HepG2 (cell line): ENCODE results near the gene TBL3. TPM values are rescaled to one million over a fixed set of nuclear protein-coding genes. Genes with fewer than 3 reads are reported as not detected.

Experiments used
- CBX5 ChIP-seq: sonication (generic); formaldehyde crosslinking; IDR thresholded peaks from 2 replicates; pipeline ENCODE4 v1.4.0; 2020; ENCODE audit warnings: missing genetic modification reagents, borderline replicate concordance
- CHD4 ChIP-seq: fragments of 200-600 bp; sonication (generic); IDR thresholded peaks from 2 replicates; pipeline ENCODE4 v1.7.0; 2017; ENCODE audit warnings: mild to moderate bottlenecking, low read length, borderline replicate concordance
- HDAC1 ChIP-seq: sonication (generic); formaldehyde crosslinking; IDR thresholded peaks from 2 replicates; pipeline ENCODE4 v1.5.1; 2020; ENCODE audit warnings: mild to moderate bottlenecking, missing genetic modification reagents
- HMGXB3 ChIP-seq: sonication (generic); formaldehyde crosslinking; IDR thresholded peaks from 2 replicates; pipeline ENCODE4 v1.4.0; 2020; ENCODE audit warnings: missing genetic modification reagents, borderline replicate concordance
- IKZF1 ChIP-seq: fragments of 450-650 bp; IDR thresholded peaks from 2 replicates; pipeline ENCODE4 v1.7.1; 2016
- JDP2 ChIP-seq: sonication (generic); formaldehyde crosslinking; IDR thresholded peaks from 2 replicates; pipeline ENCODE4 v1.8.1; 2022; ENCODE audit warnings: missing genetic modification reagents, borderline replicate concordance
- KDM5A ChIP-seq: fragments of 200-600 bp; sonication (generic); IDR thresholded peaks from 2 replicates; pipeline ENCODE4 v1.7.0; 2018; ENCODE audit warnings: antibody characterized with exemption, mild to moderate bottlenecking, low read length, borderline replicate concordance
- MAFG ChIP-seq: sonication (generic); formaldehyde crosslinking; IDR thresholded peaks from 2 replicates; pipeline ENCODE4 v1.5.1; 2020; ENCODE audit warnings: mild to moderate bottlenecking, missing genetic modification reagents
- MED13 ChIP-seq: sonication (generic); formaldehyde crosslinking; IDR thresholded peaks from 2 replicates; pipeline ENCODE4 v1.5.0; 2020; ENCODE audit warnings: missing genetic modification reagents
- MEIS1 ChIP-seq: sonication (generic); formaldehyde crosslinking; IDR thresholded peaks from 2 replicates; pipeline ENCODE4 v1.9.0; 2021; ENCODE audit warnings: mild to moderate bottlenecking, missing genetic modification reagents, moderate library complexity, borderline replicate concordance
- MIER2 ChIP-seq: IDR thresholded peaks from 2 replicates; pipeline ENCODE4 v1.6.1; 2016; ENCODE audit warnings: missing biosample characterization, missing genetic modification reagents
- NKX3-1 ChIP-seq: sonication (generic); formaldehyde crosslinking; IDR thresholded peaks from 2 replicates; pipeline ENCODE4 v1.5.0; 2020; ENCODE audit warnings: missing genetic modification reagents
- NPAS2 ChIP-seq: sonication (generic); formaldehyde crosslinking; IDR thresholded peaks from 2 replicates; pipeline ENCODE4 v1.8.0; 2022; ENCODE audit warnings: mild to moderate bottlenecking, missing genetic modification reagents, borderline replicate concordance
- PAXIP1 ChIP-seq: sonication (generic); formaldehyde crosslinking; conservative IDR thresholded peaks from 2 replicates; pipeline ENCODE4 v1.4.0; 2020; ENCODE audit warnings: mild to moderate bottlenecking, missing genetic modification reagents, moderate library complexity
- PITX1 ChIP-seq: sonication (generic); formaldehyde crosslinking; IDR thresholded peaks from 2 replicates; pipeline ENCODE4 v1.5.1; 2020; ENCODE audit warnings: mild to moderate bottlenecking, missing genetic modification reagents
- PPARG ChIP-seq: conservative IDR thresholded peaks from 2 replicates; pipeline ENCODE4 v1.6.1; 2016; ENCODE audit warnings: missing biosample characterization, missing genetic modification reagents
- RBAK ChIP-seq: sonication (generic); formaldehyde crosslinking; IDR thresholded peaks from 2 replicates; pipeline ENCODE4 v1.5.1; 2020; ENCODE audit warnings: mild to moderate bottlenecking, missing genetic modification reagents
- TOPORS ChIP-seq: sonication (generic); formaldehyde crosslinking; IDR thresholded peaks from 2 replicates; pipeline ENCODE4 v1.8.0; 2023; ENCODE audit warnings: mild to moderate bottlenecking, missing genetic modification reagents
- ZNF230 ChIP-seq: sonication (generic); formaldehyde crosslinking; IDR thresholded peaks from 2 replicates; pipeline ENCODE4 v1.4.0; 2020; ENCODE audit warnings: mild to moderate bottlenecking, missing genetic modification reagents
- ZNF576 ChIP-seq: sonication (generic); formaldehyde crosslinking; IDR thresholded peaks from 2 replicates; pipeline ENCODE4 v1.4.0; 2020; ENCODE audit warnings: mild to moderate bottlenecking, missing genetic modification reagents
- ZNF703 ChIP-seq: sonication (generic); formaldehyde crosslinking; IDR thresholded peaks from 2 replicates; pipeline ENCODE4 v1.5.1; 2020; ENCODE audit warnings: missing genetic modification reagents, mild to moderate bottlenecking, moderate library complexity, borderline replicate concordance
- ZNF773 ChIP-seq: sonication (generic); formaldehyde crosslinking; IDR thresholded peaks from 2 replicates; pipeline ENCODE4 v1.4.0; 2020; ENCODE audit warnings: missing genetic modification reagents, borderline replicate concordance
- polyA plus RNA-seq, 8 experiments: library from polyadenylated mRNA; depleted of rRNA in 3 of 8; stranded (reverse) in 7 of 8; unstranded in 1 of 8; fragments of >200 nt; fragmentation: Illumina TruSeq in 4 of 8; extraction: Trizol in 4 of 8; gene quantifications; 2 replicates each; pipeline versions ENCODE4 v1.2.1 to v1.2.3, GENCODE V29; 2011 to 2016; ENCODE audit warnings: low read depth in 4 of 8, missing spikeins in 1 of 8, mixed read lengths in 1 of 8; ENCODE audit not compliant: insufficient read depth in 1 of 8
- total RNA-seq, 5 experiments: library from RNA; depleted of rRNA; stranded (reverse); fragments of >200 nt; fragmentation: Illumina TruSeq; extraction: Trizol; gene quantifications; 2 replicates each; pipeline ENCODE4 v1.2.3, GENCODE V29; 2016; ENCODE audit warnings: low read depth in 1 of 5

Gene TBL3
- total and polyA plus RNA-seq, 2 of the 13 experiments (the other 11 are each of a cell fraction or from before 2014, with no cell fraction given) = 16.8 to 38.0 TPM

GRCh38 chr16:1964506-1965395 is 7.1 kb upstream of the TBL3 start, which contains the start of gene RPS2 (continued):
- no peak for TF ChIP-seq IKZF1
- TF ChIP-seq PAXIP1 (CRISPR knock-in tag) = peak; percentile 49
- peak; percentile 76 for TF ChIP-seq KDM5A
- TF ChIP-seq ZNF773 (CRISPR knock-in tag) = peak; percentile 78; the same call in 1 of the 2 replicates
- 0 out of 2 replicates have a peak, but pooled peaks have one; percentile 68 for TF ChIP-seq ZNF703 (CRISPR knock-in tag)
- TF ChIP-seq CBX5 (CRISPR knock-in tag) = no peak; the same call in 1 of the 2 replicates
- peak; percentile 74; the same call in 1 of the 2 replicates for TF ChIP-seq ZNF230 (CRISPR knock-in tag)
- TF ChIP-seq MED13 = no peak
- TF ChIP-seq MAFG (CRISPR knock-in tag) = no peak
- no peak for TF ChIP-seq RBAK
- TF ChIP-seq HMGXB3 (CRISPR knock-in tag) = peak; percentile 100
- TF ChIP-seq HDAC1 (CRISPR knock-in tag) = peak; percentile 87
- 0 out of 2 replicates have a peak, but pooled peaks have one; percentile 20 for TF ChIP-seq NPAS2 (CRISPR knock-in tag)
- TF ChIP-seq MEIS1 (CRISPR knock-in tag) = no peak
- no peak for TF ChIP-seq CHD4
- no peak for TF ChIP-seq ZNF576 (CRISPR knock-in tag)
- TF ChIP-seq JDP2 (CRISPR knock-in tag) = no peak
- no peak for TF ChIP-seq MIER2 (CRISPR knock-in tag)
- peak; percentile 61 for TF ChIP-seq PITX1
- 0 out of 2 replicates have a peak, but pooled peaks have one; percentile 17 for TF ChIP-seq PPARG
- peak; percentile 93 for TF ChIP-seq NKX3-1 (CRISPR knock-in tag)
- TF ChIP-seq TOPORS (CRISPR knock-in tag) = no peak; the same call in 1 of the 2 replicates
